Mammary epithelial cell (primary cell): ENCODE results near the gene HTT.

ENCODE experiments used
- CTCF ChIP-seq, 2 donors: IDR thresholded peaks in 1 of 2; conservative IDR thresholded peaks in 1 of 2; 2 replicates each; pipeline ENCODE4 v1.5.1; 2011 to 2012; ENCODE audit warnings: inconsistent platforms in 2 of 2, low read length in 2 of 2, mild to moderate bottlenecking in 2 of 2, control low read depth in 1 of 2, low read depth in 1 of 2; ENCODE audit not compliant: insufficient read depth in 1 of 2; ENCODE audit errors: extremely low read depth in 1 of 2
- EZH2 ChIP-seq: IDR thresholded peaks from 2 replicates; pipeline ENCODE4 v1.6.1; 2012; ENCODE audit warnings: low read length, inconsistent platforms, borderline replicate concordance

- no peak for TF ChIP-seq CTCF (conservative IDR thresholded peaks at IDR 0.05 in 1 of 2, IDR thresholded peaks at IDR 0.05 in 1 of 2; ENCODE audit: extremely low read depth in 1 of 2, insufficient read depth in 1 of 2, low read depth in 1 of 2, low read length in 2 of 2)
- no peak for TF ChIP-seq EZH2
Measured at GRCh38 chr4:3046623-3047022, 27.9 kb upstream of the HTT start.
